H1 (cell line): ENCODE measurements around the gene ANAPC2. TPM values are rescaled to one million over a fixed set of nuclear protein-coding genes. Genes with fewer than 3 reads are reported as not detected.

Experiments
- BACH1 ChIP-seq: IDR thresholded peaks from 2 replicates; pipeline ENCODE4 v1.6.1; 2012; ENCODE audit warnings: low read length, improper control_type of control experiment
- CBX5 ChIP-seq: fragments of 300-800, 300-1000 bp; sonication (generic); IDR thresholded peaks from 2 replicates; pipeline ENCODE4 v1.7.1; 2016; ENCODE audit warnings: antibody characterized with exemption, low read length, low read depth
- CBX8 ChIP-seq: fragments of 300-800, 300-1000 bp; sonication (generic); IDR thresholded peaks from 2 replicates; pipeline ENCODE4 v1.7.1; 2016; ENCODE audit warnings: low read depth, low read length, borderline replicate concordance
- CHD2 ChIP-seq: IDR thresholded peaks from 2 replicates; pipeline ENCODE4 v1.6.1; 2012; ENCODE audit warnings: low read length, improper control_type of control experiment
- CREB1 ChIP-seq: IDR thresholded peaks from 2 replicates; pipeline ENCODE4 v1.6.1; 2012; ENCODE audit warnings: inconsistent platforms
- EP300 ChIP-seq, 2 experiments: IDR thresholded peaks; 1 replicate in 1 of 2; 2 replicates in 1 of 2; pipeline ENCODE4 v1.6.1; 2011 to 2012; ENCODE audit warnings: low read depth in 2 of 2, low read length in 2 of 2, mild to moderate bottlenecking in 2 of 2, borderline replicate concordance in 1 of 2, inconsistent platforms in 1 of 2, moderate library complexity in 1 of 2
- GTF2F1 ChIP-seq: IDR thresholded peaks from 2 replicates; pipeline ENCODE4 v1.6.1; 2012; ENCODE audit warnings: low read depth, low read length, improper control_type of control experiment, borderline replicate concordance
- JUN ChIP-seq: IDR thresholded peaks from 2 replicates; pipeline ENCODE4 v1.6.1; 2011; ENCODE audit warnings: low read depth, mild to moderate bottlenecking, improper control_type of control experiment, low read length
- JUND ChIP-seq: IDR thresholded peaks from 2 replicates; pipeline ENCODE4 v1.6.1; 2011; ENCODE audit warnings: mild to moderate bottlenecking, improper control_type of control experiment, low read length
- KDM5A ChIP-seq: fragments of 200-600 bp; IDR thresholded peaks from 2 replicates; pipeline ENCODE4 v1.7.1; 2012; ENCODE audit warnings: mild to moderate bottlenecking, low read length, inconsistent platforms, mixed read lengths
- POLR2A ChIP-seq, 2 experiments: IDR thresholded peaks; 1 replicate in 1 of 2; 2 replicates in 1 of 2; pipeline ENCODE4 v1.6.1; 2011; ENCODE audit warnings: low read depth in 2 of 2, low read length in 2 of 2, mild to moderate bottlenecking in 2 of 2; ENCODE audit errors: control extremely low read depth in 1 of 2
- RAD21 ChIP-seq, 2 experiments: IDR thresholded peaks in 1 of 2; conservative IDR thresholded peaks in 1 of 2; 2 replicates each; pipeline ENCODE4 v1.6.1; 2011; ENCODE audit warnings: low read depth in 2 of 2, low read length in 2 of 2, improper control_type of control experiment in 1 of 2, inconsistent platforms in 1 of 2, mild to moderate bottlenecking in 1 of 2, moderate library complexity in 1 of 2
- RBBP5 ChIP-seq: IDR thresholded peaks from 2 replicates; pipeline ENCODE4 v1.7.1; 2012; ENCODE audit warnings: low read depth, mild to moderate bottlenecking, inconsistent platforms, low read length, moderate library complexity, borderline replicate concordance
- RFX5 ChIP-seq: IDR thresholded peaks from 2 replicates; pipeline ENCODE4 v1.6.1; 2011; ENCODE audit warnings: low read depth, low read length, improper control_type of control experiment, borderline replicate concordance
- RNF2 ChIP-seq: fragments of 200-900, 300-1000 bp; sonication (generic); IDR thresholded peaks from 2 replicates; pipeline ENCODE4 v1.7.1; 2016; ENCODE audit warnings: borderline replicate concordance, low read depth, mild to moderate bottlenecking, antibody characterized with exemption, low read length; ENCODE audit not compliant: poor library complexity, severe bottlenecking; ENCODE audit errors: missing control alignments
- SP2 ChIP-seq: IDR thresholded peaks from 2 replicates; pipeline ENCODE4 v1.6.1; 2012; ENCODE audit warnings: mild to moderate bottlenecking, low read length, inconsistent platforms
- TEAD4 ChIP-seq: IDR thresholded peaks from 2 replicates; pipeline ENCODE4 v1.6.1; 2012; ENCODE audit warnings: low read depth, low read length, inconsistent platforms, mixed read lengths
- polyA plus RNA-seq, 7 experiments: library from polyadenylated mRNA; depleted of rRNA in 3 of 7; stranded (reverse) in 5 of 7; unstranded in 2 of 7; fragments of >200 nt in 5 of 7; fragments of 200-250 nt in 2 of 7; gene quantifications; 1 replicate in 5 of 7; 2 replicates in 1 of 7; 4 replicates in 1 of 7; pipeline versions ENCODE4 v1.2.1 to v1.2.3, GENCODE V29; 2011 to 2013; ENCODE audit warnings: missing spikeins in 2 of 7, mixed read lengths in 2 of 7
- total RNA-seq: library from RNA; stranded (reverse); fragmentation: NEBNext Ultra II Directional; extraction: Animal tissue kit (Norgen Biotek cat#: 25700); gene quantifications from 2 replicates; pipeline ENCODE4 v1.2.1, GENCODE V29; 2021
- TF ChIP-seq, protein P1 (sequence below): IDR thresholded peaks from 2 replicates; pipeline ENCODE4 v1.6.1; 2012; ENCODE audit warnings: low read length, inconsistent platforms
- TF ChIP-seq, protein P2 (sequence below), 3 experiments: IDR thresholded peaks; 1 replicate in 2 of 3; 2 replicates in 1 of 3; pipeline versions ENCODE4 v1.5.1 to v1.6.1; 2011; ENCODE audit warnings: low read length in 3 of 3, mild to moderate bottlenecking in 3 of 3, inconsistent platforms in 2 of 3, low read depth in 1 of 3, moderate library complexity in 1 of 3; ENCODE audit not compliant: insufficient read depth in 1 of 3; ENCODE audit errors: control extremely low read depth in 1 of 3

The ANAPC2 gene
- total and polyA plus RNA-seq, 2 of the 8 experiments (the other 6 are each of a cell fraction or from before 2014, with no cell fraction given) = 30.2 to 37.7 TPM

DNA sequence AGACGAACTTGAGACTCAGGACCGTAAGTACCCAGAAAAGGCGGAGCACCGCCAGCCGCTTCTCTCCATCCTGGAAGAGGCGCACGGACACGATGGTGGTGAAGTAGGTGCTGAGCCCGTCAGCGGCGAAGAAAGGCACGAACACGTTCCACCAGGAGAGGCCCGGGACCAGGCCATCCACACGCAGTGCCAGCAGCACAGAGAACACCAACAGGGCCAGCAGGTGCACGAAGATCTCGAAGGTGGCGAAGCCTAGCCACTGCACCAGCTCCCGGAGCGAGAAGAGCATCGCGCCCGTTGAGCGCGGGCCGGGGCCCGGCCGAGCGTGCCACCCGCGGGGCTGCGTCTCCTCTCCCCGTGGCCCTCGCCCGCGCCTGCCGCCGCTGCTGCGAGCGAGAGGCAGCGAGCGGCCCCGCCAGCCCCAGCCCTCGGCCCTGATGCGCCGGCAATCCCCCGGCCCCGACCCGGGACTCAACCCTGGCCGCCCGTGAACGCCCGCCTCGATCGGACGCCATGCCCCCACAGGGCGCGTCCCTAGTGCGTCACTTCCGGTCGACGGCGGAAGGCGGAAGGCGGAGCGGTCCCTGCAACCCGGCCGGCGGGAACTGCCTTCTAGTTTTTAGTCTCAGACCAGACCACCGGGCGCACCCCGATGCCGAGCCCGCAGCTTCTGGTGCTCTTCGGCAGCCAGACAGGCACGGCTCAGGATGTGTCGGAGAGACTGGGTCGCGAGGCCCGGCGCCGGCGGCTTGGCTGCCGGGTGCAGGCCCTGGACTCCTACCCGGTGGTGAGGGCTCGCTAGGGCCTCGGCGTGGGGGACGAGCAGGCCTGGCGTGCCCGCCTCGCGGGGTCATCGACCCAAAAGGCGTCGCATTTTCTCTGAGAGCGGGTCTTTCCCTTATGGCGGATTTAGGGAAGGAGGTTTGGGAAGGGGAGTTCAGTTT lies 17.0 kb upstream of the ANAPC2 start, which contains the start of the genes NDOR1 and TMEM203 (continued):
- TF ChIP-seq, protein P1, sequence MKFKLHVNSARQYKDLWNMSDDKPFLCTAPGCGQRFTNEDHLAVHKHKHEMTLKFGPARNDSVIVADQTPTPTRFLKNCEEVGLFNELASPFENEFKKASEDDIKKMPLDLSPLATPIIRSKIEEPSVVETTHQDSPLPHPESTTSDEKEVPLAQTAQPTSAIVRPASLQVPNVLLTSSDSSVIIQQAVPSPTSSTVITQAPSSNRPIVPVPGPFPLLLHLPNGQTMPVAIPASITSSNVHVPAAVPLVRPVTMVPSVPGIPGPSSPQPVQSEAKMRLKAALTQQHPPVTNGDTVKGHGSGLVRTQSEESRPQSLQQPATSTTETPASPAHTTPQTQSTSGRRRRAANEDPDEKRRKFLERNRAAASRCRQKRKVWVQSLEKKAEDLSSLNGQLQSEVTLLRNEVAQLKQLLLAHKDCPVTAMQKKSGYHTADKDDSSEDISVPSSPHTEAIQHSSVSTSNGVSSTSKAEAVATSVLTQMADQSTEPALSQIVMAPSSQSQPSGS = no peak
- no peak for TF ChIP-seq RFX5
- TF ChIP-seq JUND = peak; percentile 28; the same call in 1 of the 2 replicates
- peak; percentile 97 for TF ChIP-seq CREB1
- no peak for TF ChIP-seq CBX8
- TF ChIP-seq, protein P2, sequence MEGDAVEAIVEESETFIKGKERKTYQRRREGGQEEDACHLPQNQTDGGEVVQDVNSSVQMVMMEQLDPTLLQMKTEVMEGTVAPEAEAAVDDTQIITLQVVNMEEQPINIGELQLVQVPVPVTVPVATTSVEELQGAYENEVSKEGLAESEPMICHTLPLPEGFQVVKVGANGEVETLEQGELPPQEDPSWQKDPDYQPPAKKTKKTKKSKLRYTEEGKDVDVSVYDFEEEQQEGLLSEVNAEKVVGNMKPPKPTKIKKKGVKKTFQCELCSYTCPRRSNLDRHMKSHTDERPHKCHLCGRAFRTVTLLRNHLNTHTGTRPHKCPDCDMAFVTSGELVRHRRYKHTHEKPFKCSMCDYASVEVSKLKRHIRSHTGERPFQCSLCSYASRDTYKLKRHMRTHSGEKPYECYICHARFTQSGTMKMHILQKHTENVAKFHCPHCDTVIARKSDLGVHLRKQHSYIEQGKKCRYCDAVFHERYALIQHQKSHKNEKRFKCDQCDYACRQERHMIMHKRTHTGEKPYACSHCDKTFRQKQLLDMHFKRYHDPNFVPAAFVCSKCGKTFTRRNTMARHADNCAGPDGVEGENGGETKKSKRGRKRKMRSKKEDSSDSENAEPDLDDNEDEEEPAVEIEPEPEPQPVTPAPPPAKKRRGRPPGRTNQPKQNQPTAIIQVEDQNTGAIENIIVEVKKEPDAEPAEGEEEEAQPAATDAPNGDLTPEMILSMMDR (IDR thresholded peaks at IDR 0.05; ENCODE audit: control extremely low read depth in 1 of 3, insufficient read depth in 1 of 3, low read depth in 1 of 3, low read length in 3 of 3) = no peak
- TF ChIP-seq BACH1 = no peak
- TF ChIP-seq GTF2F1 = 0 out of 2 replicates have a peak, but pooled peaks have one; percentile 46
- no peak for TF ChIP-seq SP2
- no peak for TF ChIP-seq EP300 (IDR thresholded peaks at IDR 0.05; ENCODE audit: borderline replicate concordance in 1 of 2, low read depth in 2 of 2, low read length in 2 of 2)
- no peak for TF ChIP-seq RNF2
- no peak for TF ChIP-seq RAD21 (IDR thresholded peaks at IDR 0.05 in 1 of 2, conservative IDR thresholded peaks at IDR 0.05 in 1 of 2; ENCODE audit: low read depth in 2 of 2, low read length in 2 of 2)
- TF ChIP-seq JUN = no peak
- peak; percentile 97 for TF ChIP-seq KDM5A
- peak; percentile 49; the same call in 1 of the 2 replicates for TF ChIP-seq CHD2
- peak in 1 of 2 experiments; percentile 94; a peak in 2 of 3 replicates for TF ChIP-seq POLR2A (IDR thresholded peaks at IDR 0.05; ENCODE audit: control extremely low read depth in 1 of 2, low read depth in 2 of 2, low read length in 2 of 2)
- TF ChIP-seq TEAD4 = no peak
- no peak for TF ChIP-seq CBX5
- peak; percentile 80; the same call in 1 of the 2 replicates for TF ChIP-seq RBBP5
